Rectal smooth muscle tissue (tissue), 1 donor: ENCODE results near the gene AXIN2.
A peak's percentile ranks its signal among the peaks of the same experiment; 100 is the strongest.

Experiments
- H3K27ac ChIP-seq: one replicate; pipeline ENCODE4 v1.7.0; 2013; ENCODE audit warnings: low read depth, low read length, inconsistent platforms
- H3K27me3 ChIP-seq: one replicate; pipeline ENCODE4 v1.7.0; 2013; ENCODE audit warnings: low read length; ENCODE audit not compliant: control insufficient read depth, insufficient read depth
- H3K36me3 ChIP-seq: one replicate; pipeline ENCODE4 v1.7.0; 2013; ENCODE audit warnings: low read length; ENCODE audit not compliant: control insufficient read depth, insufficient read depth
- H3K4me1 ChIP-seq: one replicate; pipeline ENCODE4 v1.7.0; 2013; ENCODE audit warnings: low read length; ENCODE audit not compliant: control insufficient read depth, insufficient read depth
- H3K4me3 ChIP-seq: one replicate; pipeline ENCODE4 v1.7.0; 2013; ENCODE audit warnings: low read length
- H3K9ac ChIP-seq: one replicate; pipeline ENCODE4 v1.7.0; 2013; ENCODE audit warnings: low read length

Gene AXIN2

GRCh38 chr17:65568918-65569317 lies 7.5 kb upstream of the AXIN2 start:
- Histone ChIP-seq H3K9ac (no peak overlapping the region), H3K4me3 (no peak overlapping the region), H3K36me3 (no peaks in the 10 kb centered on the region), H3K27ac (no peak overlapping the region), H3K4me1 (peaks cover 9% of the 10 kb centered on the region), H3K27me3 (no peaks in the 10 kb centered on the region)

- no peaks in the 10 kb centered on the region for H3K36me3 ChIP-seq
- H3K27me3 ChIP-seq: no peaks in the 10 kb centered on the region
- H3K4me1 ChIP-seq: peaks cover 9% of the 10 kb centered on the region
- H3K27ac ChIP-seq: no peak overlapping the region
- no peak overlapping the region for H3K9ac ChIP-seq
- no peak overlapping the region for H3K4me3 ChIP-seq
Measured at GRCh38 chr17:65567566-65567965, 6.1 kb upstream of the AXIN2 start.

DNA sequence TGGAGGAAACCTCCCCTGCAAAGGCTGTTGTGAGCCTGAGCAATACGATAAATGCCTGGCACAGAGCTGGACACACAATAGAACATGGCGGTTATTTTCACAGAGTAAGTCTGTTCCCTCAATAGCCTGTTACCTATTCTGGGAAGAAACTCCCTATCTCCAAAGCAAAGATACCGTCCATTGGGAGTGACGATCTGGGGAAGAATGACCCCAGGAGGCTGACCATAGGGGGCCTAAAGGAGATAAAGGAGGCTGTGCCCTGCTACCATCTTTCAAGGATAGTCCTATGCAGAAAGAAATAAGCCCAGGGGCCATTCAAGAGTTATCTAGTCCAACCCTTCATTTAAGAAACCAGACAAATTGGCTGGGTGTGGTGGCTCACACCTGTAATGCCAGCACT lies 4.1 kb upstream of the AXIN2 start:
- Histone ChIP-seq H3K27ac (no peak overlapping the region), H3K4me1 (peaks cover 14% of the 10 kb centered on the region), H3K9ac (no peak overlapping the region), H3K27me3 (no peaks in the 10 kb centered on the region), H3K4me3 (no peak overlapping the region), H3K36me3 (no peaks in the 10 kb centered on the region)

DNA sequence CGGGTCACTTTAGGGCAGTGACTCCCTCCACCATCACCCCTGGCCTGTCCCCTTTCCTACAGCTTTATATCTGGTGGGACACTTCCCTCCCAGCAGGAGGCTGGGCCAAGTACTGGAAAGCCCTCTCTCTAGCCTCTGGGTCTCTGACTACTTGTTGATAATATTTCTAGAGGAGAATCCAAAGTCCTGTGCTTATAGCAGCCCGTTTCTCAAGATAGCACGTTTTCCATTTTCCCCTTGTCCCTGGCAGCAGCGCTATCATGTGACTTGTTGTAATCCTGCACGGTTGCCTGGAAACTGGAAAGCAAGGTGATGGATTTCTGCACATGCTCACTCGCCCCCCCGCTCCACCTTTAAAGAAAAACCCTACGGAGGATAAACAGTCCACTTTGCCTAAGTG lies 3.3 kb upstream of the AXIN2 start:
- Histone ChIP-seq H3K27me3 (no peaks in the 10 kb centered on the region), H3K36me3 (no peaks in the 10 kb centered on the region), H3K27ac (peak overlapping the region; percentile 51), H3K4me3 (peak overlapping the region; percentile 15), H3K4me1 (peaks cover 14% of the 10 kb centered on the region), H3K9ac (no peak overlapping the region)

DNA sequence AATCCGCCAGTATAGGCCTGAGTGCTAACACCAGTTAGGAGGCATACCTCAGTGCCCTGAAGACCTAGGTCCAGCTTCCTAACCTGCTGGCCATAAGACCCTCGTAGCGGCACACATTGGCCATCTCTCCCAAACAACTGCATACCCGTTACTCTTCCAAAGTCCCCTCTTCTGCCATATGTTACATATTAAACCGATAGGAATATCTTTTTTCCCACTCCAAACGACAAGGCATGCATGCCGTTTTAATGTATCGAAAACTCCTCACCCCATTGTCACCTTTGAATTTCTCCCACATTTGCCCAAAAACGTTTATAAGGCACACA lies 721 bp upstream of the AXIN2 start:
- Histone ChIP-seq H3K4me1 (peaks cover 14% of the 10 kb centered on the region), H3K36me3 (no peaks in the 10 kb centered on the region), H3K27ac (no peak overlapping the region), H3K9ac (no peak overlapping the region), H3K4me3 (peak overlapping the region; percentile 74), H3K27me3 (no peaks in the 10 kb centered on the region)

GRCh38 chr17:65560628-65561451 lies 608 bp downstream of the AXIN2 start:
- Histone ChIP-seq H3K9ac (no peak overlapping the region), H3K27me3 (no peaks in the 10 kb centered on the region), H3K36me3 (no peaks in the 10 kb centered on the region), H3K4me1 (peaks cover 14% of the 10 kb centered on the region), H3K27ac (peak overlapping the region; percentile 95), H3K4me3 (peak overlapping the region; percentile 66)

GRCh38 chr17:65559804-65560627 lies 1.4 kb downstream of the AXIN2 start:
- no peaks in the 10 kb centered on the region for H3K36me3 ChIP-seq
- H3K27me3 ChIP-seq: no peaks in the 10 kb centered on the region
- peak overlapping the region; percentile 66 for H3K4me3 ChIP-seq

GRCh38 chr17:65559461-65559803 lies 2.0 kb downstream of the AXIN2 start:
- Histone ChIP-seq H3K4me1 (peaks cover 5% of the 10 kb centered on the region), H3K4me3 (peak overlapping the region; percentile 66), H3K27me3 (no peaks in the 10 kb centered on the region), H3K36me3 (no peaks in the 10 kb centered on the region), H3K9ac (no peak overlapping the region), H3K27ac (peak overlapping the region; percentile 95)

More at GRCh38 chr17:65559804-65560627, 1.4 kb downstream of the AXIN2 start:
- Histone ChIP-seq H3K9ac (peak overlapping the region; percentile 14), H3K27ac (peak overlapping the region; percentile 95), H3K4me1 (peaks cover 11% of the 10 kb centered on the region)

DNA sequence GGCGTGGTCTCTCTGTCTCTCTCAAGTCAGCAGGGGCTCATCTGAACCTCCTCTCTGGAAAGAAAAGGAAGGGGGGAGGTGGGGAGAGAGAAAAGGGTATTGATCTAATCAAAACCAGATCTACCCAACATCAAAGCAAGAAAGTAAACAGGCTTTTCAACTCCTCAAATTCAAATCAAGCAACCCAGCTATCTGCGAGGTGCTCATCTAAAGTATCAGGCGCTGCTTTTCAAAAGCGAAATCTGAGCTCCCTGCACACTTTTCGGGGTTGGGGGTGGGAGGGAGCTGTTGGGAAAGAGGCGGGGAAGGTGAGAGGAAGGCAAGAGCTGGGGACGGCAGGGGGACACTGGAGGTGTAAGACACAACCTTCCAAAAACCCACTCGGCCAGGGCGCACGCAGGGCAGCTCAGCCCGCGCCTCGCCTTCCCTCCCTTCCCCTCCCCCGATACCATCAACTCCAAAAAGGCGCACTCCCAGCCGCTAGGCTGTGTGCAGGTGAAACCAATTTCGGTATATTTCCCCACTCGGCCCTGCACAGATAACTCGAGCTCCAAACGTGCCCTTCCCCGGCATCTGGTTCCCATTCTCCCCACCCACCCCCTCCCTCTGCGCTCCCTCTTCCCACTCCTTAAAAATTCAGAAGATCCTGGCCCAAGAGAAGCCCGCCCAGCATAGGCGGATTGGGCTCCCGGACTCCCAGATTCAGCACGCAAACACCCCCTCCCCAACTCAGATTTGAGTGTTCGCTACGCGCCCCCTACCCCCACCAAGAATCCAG lies 2.6 kb downstream of the AXIN2 start:
- Histone ChIP-seq H3K4me3 (peak overlapping the region; percentile 66), H3K4me1 (peaks cover 5% of the 10 kb centered on the region), H3K27ac (no peak overlapping the region), H3K9ac (no peak overlapping the region), H3K27me3 (no peaks in the 10 kb centered on the region), H3K36me3 (no peaks in the 10 kb centered on the region)

- Histone ChIP-seq H3K4me1 (peaks cover 5% of the 10 kb centered on the region), H3K9ac (no peak overlapping the region), H3K36me3 (no peaks in the 10 kb centered on the region), H3K27me3 (no peaks in the 10 kb centered on the region), H3K4me3 (peak overlapping the region; percentile 66), H3K27ac (no peak overlapping the region)
Measured at GRCh38 chr17:65558311-65558682, 3.2 kb downstream of the AXIN2 start.

- no peaks in the 10 kb centered on the region for H3K27me3 ChIP-seq
- no peak overlapping the region for H3K27ac ChIP-seq
- H3K4me3 ChIP-seq: peak overlapping the region; percentile 66
- no peak overlapping the region for H3K9ac ChIP-seq
- H3K4me1 ChIP-seq: peaks cover 5% of the 10 kb centered on the region
- no peaks in the 10 kb centered on the region for H3K36me3 ChIP-seq
Measured at GRCh38 chr17:65557349-65558310, 3.8 kb downstream of the AXIN2 start.
